K562 (cell line): Measurements from ENCODE around the gene FZD1. TPM values are rescaled to one million over a fixed set of nuclear protein-coding genes. Genes with fewer than 3 reads are reported as not detected.

Experiments used
- CEBPG ChIP-seq, 3 experiments: fragments of 200-800 bp in 1 of 3; sonication (Bioruptor generic) in 1 of 3; sonication (generic) in 1 of 3; formaldehyde crosslinking in 1 of 3; IDR thresholded peaks in 2 of 3; conservative IDR thresholded peaks in 1 of 3; 2 replicates each; pipeline versions ENCODE4 v1.6.1 to v1.8.0; 2016 to 2022; ENCODE audit warnings: missing compliant biosample characterization in 2 of 3, missing genetic modification characterization in 2 of 3, mild to moderate bottlenecking in 1 of 3, missing genetic modification reagents in 1 of 3
- CHD7 ChIP-seq: fragments of 200-600 bp; sonication (generic); IDR thresholded peaks from one replicate; pipeline ENCODE4 v1.6.1; 2012; ENCODE audit warnings: mild to moderate bottlenecking, low read depth, low read length, inconsistent platforms
- IRF9 ChIP-seq: fragments of 450-650 bp; IDR thresholded peaks from 2 replicates; pipeline ENCODE4 v1.6.1; 2016; ENCODE audit warnings: missing biosample characterization, missing genetic modification characterization
- KDM1A ChIP-seq, 2 experiments: fragments of 450-650 bp; IDR thresholded peaks; 2 replicates each; pipeline ENCODE4 v1.6.1; 2016; ENCODE audit warnings: mild to moderate bottlenecking in 2 of 2
- NR0B1 ChIP-seq: fragments of 450-650 bp; IDR thresholded peaks from one replicate; pipeline ENCODE4 v1.6.1; 2018; ENCODE audit warnings: mild to moderate bottlenecking, moderate library complexity; ENCODE audit not compliant: partially characterized antibody
- RBM14 ChIP-seq: fragments of 200-400 bp; formaldehyde crosslinking; IDR thresholded peaks from 2 replicates; pipeline ENCODE4 v1.6.1; 2018; ENCODE audit warnings: low read depth, mild to moderate bottlenecking, low read length, moderate library complexity, borderline replicate concordance; ENCODE audit not compliant: insufficient read depth
- RHOXF2B ChIP-seq: fragments of 250-450 bp; sonication (Bioruptor Pico); conservative IDR thresholded peaks from 2 replicates; pipeline ENCODE4 v1.5.1; 2021
- STAG1 ChIP-seq: sonication (generic); formaldehyde crosslinking; IDR thresholded peaks from 2 replicates; pipeline ENCODE4 v1.5.0; 2020; ENCODE audit warnings: missing genetic modification reagents, borderline replicate concordance
- TAL1 ChIP-seq: fragments of 450-650 bp; IDR thresholded peaks from 2 replicates; pipeline ENCODE4 v1.6.1; 2016; ENCODE audit warnings: mild to moderate bottlenecking
- TBL1XR1 ChIP-seq, 2 experiments: IDR thresholded peaks; 2 replicates each; pipeline ENCODE4 v1.6.1; 2012; ENCODE audit warnings: improper control_type of control experiment in 2 of 2, low read length in 2 of 2, mild to moderate bottlenecking in 1 of 2
- TRIM24 ChIP-seq, 2 experiments: fragments of 450-650 bp; IDR thresholded peaks; 2 replicates each; pipeline ENCODE4 v1.6.1; 2016
- U2AF2 ChIP-seq: fragments of 200-400 bp; formaldehyde crosslinking; optimal IDR thresholded peaks from 2 replicates; pipeline ENCODE3; 2017; ENCODE audit warnings: low read depth, mild to moderate bottlenecking, low read length
- ZNF778 ChIP-seq: fragments of 450-650 bp; formaldehyde crosslinking; IDR thresholded peaks from 2 replicates; pipeline ENCODE4 v1.4.0; 2020; ENCODE audit warnings: mild to moderate bottlenecking, moderate library complexity
- ZNF780A ChIP-seq: fragments of 250-450 bp; sonication (Bioruptor Pico); IDR thresholded peaks from 2 replicates; pipeline ENCODE4 v1.5.0; 2021; ENCODE audit warnings: mild to moderate bottlenecking
- polyA plus RNA-seq, 8 experiments: library from polyadenylated mRNA; depleted of rRNA in 4 of 8; stranded (reverse) in 5 of 8; unstranded in 3 of 8; fragments of >200 nt; fragmentation: Nextera tagmentation in 2 of 8; fragmentation: Illumina TruSeq in 1 of 8; extraction: Ambion mirVana in 2 of 8; extraction: Trizol in 1 of 8; gene quantifications; 2 replicates each; pipeline versions ENCODE4 v1.2.1 to v1.2.3, GENCODE V29; 2011 to 2014; ENCODE audit warnings: inconsistent platforms in 1 of 8, missing spikeins in 1 of 8
- total RNA-seq, 7 experiments: library from RNA; depleted of rRNA in 6 of 7; stranded (reverse); fragments of >200 nt in 6 of 7; fragmentation: Illumina TruSeq in 2 of 7; extraction: Trizol in 2 of 7; gene quantifications; 2 replicates each; pipeline versions ENCODE4 v1.2.1 to v1.2.3, GENCODE V29; 2011 to 2021; ENCODE audit warnings: low replicate concordance in 1 of 7

FZD1 gene
- total and polyA plus RNA-seq, 9 of the 15 experiments (the other 6 are each of a cell fraction or from before 2014, with no cell fraction given), result 0.25 to 5.1 (median 1.8) TPM

GRCh38 chr7:91299952-91300775, 35.9 kb downstream of the FZD1 start (continued):
- no peak for TF ChIP-seq ZNF778 (CRISPR knock-in tag)
- TF ChIP-seq RBM14, result no peak
- no peak for TF ChIP-seq CHD7
- TF ChIP-seq KDM1A (IDR thresholded peaks at IDR 0.05), result peak; percentile 95 to 96
- TF ChIP-seq IRF9 (tag), result peak; percentile 70
- peak; percentile 99 for TF ChIP-seq TRIM24 (IDR thresholded peaks at IDR 0.05)
- no peak for TF ChIP-seq NR0B1
- no peak for TF ChIP-seq U2AF2
- peak; percentile 70 to 97; a peak in 3 of 4 replicates for TF ChIP-seq TBL1XR1 (IDR thresholded peaks at IDR 0.05; ENCODE audit: low read length in 2 of 2)
- TF ChIP-seq CEBPG (CRISPR knock-in tag; IDR thresholded peaks at IDR 0.05), result no peak
- no peak for TF ChIP-seq CEBPG (tag; conservative IDR thresholded peaks at IDR 0.05 in 1 of 2, IDR thresholded peaks at IDR 0.05 in 1 of 2)
- TF ChIP-seq RHOXF2B (CRISPR knock-in tag), result no peak
- no peak for TF ChIP-seq ZNF780A
- peak; percentile 99 for TF ChIP-seq TAL1
- TF ChIP-seq STAG1 (CRISPR knock-in tag), result no peak
